Mammary epithelial cell (primary cell): ENCODE measurements around the gene MAP3K5.

Experiments
- CTCF ChIP-seq, 2 donors: IDR thresholded peaks in 1 of 2; conservative IDR thresholded peaks in 1 of 2; 2 replicates each; pipeline ENCODE4 v1.5.1; 2011 to 2012; ENCODE audit warnings: inconsistent platforms in 2 of 2, low read length in 2 of 2, mild to moderate bottlenecking in 2 of 2, control low read depth in 1 of 2, low read depth in 1 of 2; ENCODE audit not compliant: insufficient read depth in 1 of 2; ENCODE audit errors: extremely low read depth in 1 of 2
- EZH2 ChIP-seq: IDR thresholded peaks from 2 replicates; pipeline ENCODE4 v1.6.1; 2012; ENCODE audit warnings: low read length, inconsistent platforms, borderline replicate concordance

GRCh38 chr6:136566851-136567250 is 225.4 kb downstream of the MAP3K5 start:
- TF ChIP-seq CTCF (conservative IDR thresholded peaks at IDR 0.05 in 1 of 2, IDR thresholded peaks at IDR 0.05 in 1 of 2; ENCODE audit: extremely low read depth in 1 of 2, insufficient read depth in 1 of 2, low read depth in 1 of 2, low read length in 2 of 2) (no peak), EZH2 (no peak)
